ENCODE results near the gene PRG2.

DNA sequence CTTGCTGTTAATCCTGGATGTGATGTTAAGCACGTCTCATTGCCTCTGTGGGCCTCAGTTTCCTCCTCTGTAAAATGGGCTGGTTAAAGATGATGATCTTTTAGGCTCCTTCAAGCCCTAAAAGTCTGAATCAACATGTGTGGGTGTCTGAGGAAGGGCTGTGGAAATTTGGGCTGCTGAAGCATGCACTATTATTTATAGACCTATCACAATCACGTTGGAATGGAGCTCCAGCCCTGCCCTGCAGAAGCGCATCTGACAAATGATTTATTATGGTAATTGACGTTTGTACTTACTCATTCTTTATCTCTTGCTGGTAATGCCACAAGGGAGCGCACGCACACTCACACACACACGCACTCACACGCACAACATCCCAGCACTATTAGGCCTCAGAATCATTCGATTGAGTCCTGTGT, 31.9 kb downstream of the PRG2 start:
- TF ChIP-seq ZNF8 (CRISPR knock-in tag; IDR thresholded peaks at IDR 0.05) (no peak), ISL1 (CRISPR knock-in tag; IDR thresholded peaks at IDR 0.05) (no peak), ARNTL (CRISPR knock-in tag; IDR thresholded peaks at IDR 0.05; ENCODE audit: borderline replicate concordance, low read depth) (no peak), ZFP3 (CRISPR knock-in tag; IDR thresholded peaks at IDR 0.05) (no peak), BACH2 (CRISPR knock-in tag; IDR thresholded peaks at IDR 0.05; ENCODE audit: borderline replicate concordance) (no peak), ZFP30 (CRISPR knock-in tag; IDR thresholded peaks at IDR 0.05) (no peak), RARB (CRISPR knock-in tag; IDR thresholded peaks at IDR 0.05) (no peak), ZC3H10 (CRISPR knock-in tag; IDR thresholded peaks at IDR 0.05) (no peak), OSR1 (CRISPR knock-in tag; IDR thresholded peaks at IDR 0.05) (no peak), CSDC2 (CRISPR knock-in tag; IDR thresholded peaks at IDR 0.05) (no peak)
- TF ChIP-seq, protein P1, sequence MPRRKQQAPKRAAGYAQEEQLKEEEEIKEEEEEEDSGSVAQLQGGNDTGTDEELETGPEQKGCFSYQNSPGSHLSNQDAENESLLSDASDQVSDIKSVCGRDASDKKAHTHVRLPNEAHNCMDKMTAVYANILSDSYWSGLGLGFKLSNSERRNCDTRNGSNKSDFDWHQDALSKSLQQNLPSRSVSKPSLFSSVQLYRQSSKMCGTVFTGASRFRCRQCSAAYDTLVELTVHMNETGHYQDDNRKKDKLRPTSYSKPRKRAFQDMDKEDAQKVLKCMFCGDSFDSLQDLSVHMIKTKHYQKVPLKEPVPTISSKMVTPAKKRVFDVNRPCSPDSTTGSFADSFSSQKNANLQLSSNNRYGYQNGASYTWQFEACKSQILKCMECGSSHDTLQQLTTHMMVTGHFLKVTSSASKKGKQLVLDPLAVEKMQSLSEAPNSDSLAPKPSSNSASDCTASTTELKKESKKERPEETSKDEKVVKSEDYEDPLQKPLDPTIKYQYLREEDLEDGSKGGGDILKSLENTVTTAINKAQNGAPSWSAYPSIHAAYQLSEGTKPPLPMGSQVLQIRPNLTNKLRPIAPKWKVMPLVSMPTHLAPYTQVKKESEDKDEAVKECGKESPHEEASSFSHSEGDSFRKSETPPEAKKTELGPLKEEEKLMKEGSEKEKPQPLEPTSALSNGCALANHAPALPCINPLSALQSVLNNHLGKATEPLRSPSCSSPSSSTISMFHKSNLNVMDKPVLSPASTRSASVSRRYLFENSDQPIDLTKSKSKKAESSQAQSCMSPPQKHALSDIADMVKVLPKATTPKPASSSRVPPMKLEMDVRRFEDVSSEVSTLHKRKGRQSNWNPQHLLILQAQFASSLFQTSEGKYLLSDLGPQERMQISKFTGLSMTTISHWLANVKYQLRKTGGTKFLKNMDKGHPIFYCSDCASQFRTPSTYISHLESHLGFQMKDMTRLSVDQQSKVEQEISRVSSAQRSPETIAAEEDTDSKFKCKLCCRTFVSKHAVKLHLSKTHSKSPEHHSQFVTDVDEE (CRISPR knock-in tag; IDR thresholded peaks at IDR 0.05) = no peak
- TF ChIP-seq, protein P2, sequence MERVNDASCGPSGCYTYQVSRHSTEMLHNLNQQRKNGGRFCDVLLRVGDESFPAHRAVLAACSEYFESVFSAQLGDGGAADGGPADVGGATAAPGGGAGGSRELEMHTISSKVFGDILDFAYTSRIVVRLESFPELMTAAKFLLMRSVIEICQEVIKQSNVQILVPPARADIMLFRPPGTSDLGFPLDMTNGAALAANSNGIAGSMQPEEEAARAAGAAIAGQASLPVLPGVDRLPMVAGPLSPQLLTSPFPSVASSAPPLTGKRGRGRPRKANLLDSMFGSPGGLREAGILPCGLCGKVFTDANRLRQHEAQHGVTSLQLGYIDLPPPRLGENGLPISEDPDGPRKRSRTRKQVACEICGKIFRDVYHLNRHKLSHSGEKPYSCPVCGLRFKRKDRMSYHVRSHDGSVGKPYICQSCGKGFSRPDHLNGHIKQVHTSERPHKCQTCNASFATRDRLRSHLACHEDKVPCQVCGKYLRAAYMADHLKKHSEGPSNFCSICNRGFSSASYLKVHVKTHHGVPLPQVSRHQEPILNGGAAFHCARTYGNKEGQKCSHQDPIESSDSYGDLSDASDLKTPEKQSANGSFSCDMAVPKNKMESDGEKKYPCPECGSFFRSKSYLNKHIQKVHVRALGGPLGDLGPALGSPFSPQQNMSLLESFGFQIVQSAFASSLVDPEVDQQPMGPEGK (CRISPR knock-in tag; IDR thresholded peaks at IDR 0.05; ENCODE audit: borderline replicate concordance) = no peak
- TF ChIP-seq, protein P3, sequence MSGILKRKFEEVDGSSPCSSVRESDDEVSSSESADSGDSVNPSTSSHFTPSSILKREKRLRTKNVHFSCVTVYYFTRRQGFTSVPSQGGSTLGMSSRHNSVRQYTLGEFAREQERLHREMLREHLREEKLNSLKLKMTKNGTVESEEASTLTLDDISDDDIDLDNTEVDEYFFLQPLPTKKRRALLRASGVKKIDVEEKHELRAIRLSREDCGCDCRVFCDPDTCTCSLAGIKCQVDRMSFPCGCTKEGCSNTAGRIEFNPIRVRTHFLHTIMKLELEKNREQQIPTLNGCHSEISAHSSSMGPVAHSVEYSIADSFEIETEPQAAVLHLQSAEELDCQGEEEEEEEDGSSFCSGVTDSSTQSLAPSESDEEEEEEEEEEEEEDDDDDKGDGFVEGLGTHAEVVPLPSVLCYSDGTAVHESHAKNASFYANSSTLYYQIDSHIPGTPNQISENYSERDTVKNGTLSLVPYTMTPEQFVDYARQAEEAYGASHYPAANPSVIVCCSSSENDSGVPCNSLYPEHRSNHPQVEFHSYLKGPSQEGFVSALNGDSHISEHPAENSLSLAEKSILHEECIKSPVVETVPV (CRISPR knock-in tag; IDR thresholded peaks at IDR 0.05) = no peak
- TF ChIP-seq, protein P4, sequence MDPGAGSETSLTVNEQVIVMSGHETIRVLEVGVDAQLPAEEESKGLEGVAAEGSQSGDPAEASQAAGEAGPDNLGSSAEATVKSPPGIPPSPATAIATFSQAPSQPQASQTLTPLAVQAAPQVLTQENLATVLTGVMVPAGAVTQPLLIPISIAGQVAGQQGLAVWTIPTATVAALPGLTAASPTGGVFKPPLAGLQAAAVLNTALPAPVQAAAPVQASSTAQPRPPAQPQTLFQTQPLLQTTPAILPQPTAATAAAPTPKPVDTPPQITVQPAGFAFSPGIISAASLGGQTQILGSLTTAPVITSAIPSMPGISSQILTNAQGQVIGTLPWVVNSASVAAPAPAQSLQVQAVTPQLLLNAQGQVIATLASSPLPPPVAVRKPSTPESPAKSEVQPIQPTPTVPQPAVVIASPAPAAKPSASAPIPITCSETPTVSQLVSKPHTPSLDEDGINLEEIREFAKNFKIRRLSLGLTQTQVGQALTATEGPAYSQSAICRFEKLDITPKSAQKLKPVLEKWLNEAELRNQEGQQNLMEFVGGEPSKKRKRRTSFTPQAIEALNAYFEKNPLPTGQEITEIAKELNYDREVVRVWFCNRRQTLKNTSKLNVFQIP (CRISPR knock-in tag; IDR thresholded peaks at IDR 0.05; ENCODE audit: borderline replicate concordance, low read depth) = no peak
